Measurements from ENCODE around the gene JAK1. TPM values are rescaled to one million over a fixed set of nuclear protein-coding genes. Genes with fewer than 3 reads are reported as not detected.

Gene JAK1
- total RNA-seq, 1 donor from 2014 or later, result 80.7 TPM

DNA sequence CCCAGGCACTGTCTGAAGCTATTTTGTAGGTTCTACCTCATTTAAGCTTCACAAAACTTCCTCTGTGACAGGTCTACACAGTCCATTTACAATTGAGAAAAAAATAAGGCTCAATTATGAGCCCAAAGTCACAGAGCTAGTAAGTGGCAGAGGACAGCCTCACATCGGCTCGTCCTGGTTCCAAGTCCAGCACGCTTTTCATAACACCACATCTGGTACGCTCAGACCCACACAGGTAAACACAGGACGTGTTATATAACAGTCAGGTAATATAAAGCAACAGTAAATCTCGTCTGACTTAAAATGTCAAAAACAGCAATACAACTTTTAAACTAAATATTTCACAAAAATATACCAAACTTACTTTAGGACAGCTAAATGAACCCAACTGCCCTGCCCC, 13.1 kb downstream of the JAK1 start:
- Histone ChIP-seq H3K27me3 (ENCODE audit: insufficient read depth, low read length) (no peaks in the 10 kb centered on the region), H3K36me3 (ENCODE audit: insufficient read depth, low read length) (no peaks in the 10 kb centered on the region), H3K4me1 (ENCODE audit: insufficient read depth, low read length) (peaks cover 15% of the 10 kb centered on the region), H3K4me3 (ENCODE audit: insufficient read depth, low read depth, low read length) (no peak overlapping the region), H3K27ac (ENCODE audit: low read depth, low read length) (no peak overlapping the region), H2AFZ (ENCODE audit: low read depth, low read length) (no peak overlapping the region), H3K9me3 (ENCODE audit: insufficient read depth, low read depth, low read length) (no peaks in the 10 kb centered on the region), H3K4me2 (ENCODE audit: low read length) (no peak overlapping the region), H3K9ac (ENCODE audit: low read length) (no peak overlapping the region), H3K79me2 (ENCODE audit: insufficient read depth, low read length) (peaks cover 94% of the 10 kb centered on the region), H4K20me1 (ENCODE audit: insufficient read depth, low read length) (peaks cover 82% of the 10 kb centered on the region)
- Mint-ChIP-seq H3K4me3 (ENCODE audit: unreplicated experiment) (no peak overlapping the region), H3K27ac (ENCODE audit: unreplicated experiment) (no peak overlapping the region), H3K9me3 (ENCODE audit: unreplicated experiment) (no peaks in the 10 kb centered on the region), H3K4me1 (ENCODE audit: low read depth, unreplicated experiment) (peaks cover 11% of the 10 kb centered on the region), H3K36me3 (ENCODE audit: low read depth, unreplicated experiment) (no peaks in the 10 kb centered on the region), H3K27me3 (ENCODE audit: low read depth, unreplicated experiment) (no peaks in the 10 kb centered on the region)
- no peak for TF ChIP-seq EZH2 (IDR thresholded peaks at IDR 0.05; ENCODE audit: insufficient read depth, low read length)
- TF ChIP-seq, protein P1, sequence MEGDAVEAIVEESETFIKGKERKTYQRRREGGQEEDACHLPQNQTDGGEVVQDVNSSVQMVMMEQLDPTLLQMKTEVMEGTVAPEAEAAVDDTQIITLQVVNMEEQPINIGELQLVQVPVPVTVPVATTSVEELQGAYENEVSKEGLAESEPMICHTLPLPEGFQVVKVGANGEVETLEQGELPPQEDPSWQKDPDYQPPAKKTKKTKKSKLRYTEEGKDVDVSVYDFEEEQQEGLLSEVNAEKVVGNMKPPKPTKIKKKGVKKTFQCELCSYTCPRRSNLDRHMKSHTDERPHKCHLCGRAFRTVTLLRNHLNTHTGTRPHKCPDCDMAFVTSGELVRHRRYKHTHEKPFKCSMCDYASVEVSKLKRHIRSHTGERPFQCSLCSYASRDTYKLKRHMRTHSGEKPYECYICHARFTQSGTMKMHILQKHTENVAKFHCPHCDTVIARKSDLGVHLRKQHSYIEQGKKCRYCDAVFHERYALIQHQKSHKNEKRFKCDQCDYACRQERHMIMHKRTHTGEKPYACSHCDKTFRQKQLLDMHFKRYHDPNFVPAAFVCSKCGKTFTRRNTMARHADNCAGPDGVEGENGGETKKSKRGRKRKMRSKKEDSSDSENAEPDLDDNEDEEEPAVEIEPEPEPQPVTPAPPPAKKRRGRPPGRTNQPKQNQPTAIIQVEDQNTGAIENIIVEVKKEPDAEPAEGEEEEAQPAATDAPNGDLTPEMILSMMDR (IDR thresholded peaks at IDR 0.05; ENCODE audit: insufficient read depth, low read depth, low read length), result no peak
- DNase-seq (ENCODE audit: low read depth) (no peak), FAIRE-seq (no peak)

DNA sequence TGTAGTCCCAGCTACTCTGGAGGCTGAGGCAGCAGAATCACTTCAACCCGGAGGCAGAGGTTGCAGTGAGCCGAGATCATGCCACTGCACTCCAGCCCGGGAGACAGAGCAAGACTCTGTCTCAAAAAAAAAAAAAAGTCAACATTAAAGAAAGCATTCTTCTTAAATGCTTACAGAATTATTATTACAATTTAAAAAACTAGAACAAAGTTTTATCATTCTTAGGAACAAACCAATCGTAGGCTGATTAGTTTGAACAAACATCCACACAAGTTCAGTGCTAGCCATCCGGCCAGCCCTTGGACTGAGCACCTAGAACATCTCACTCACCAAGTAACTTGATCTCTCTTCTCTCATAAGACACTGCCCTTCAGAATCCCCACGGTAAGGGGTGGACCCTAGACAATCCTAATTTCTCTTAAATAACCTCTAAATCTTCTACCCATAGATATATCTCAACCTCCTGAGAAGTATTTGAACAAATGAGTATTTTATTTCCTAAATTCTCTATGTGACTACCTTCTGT, 16.0 kb downstream of the JAK1 start:
- Mint-ChIP-seq H3K9me3 (ENCODE audit: unreplicated experiment) (no peaks in the 10 kb centered on the region), H3K4me3 (ENCODE audit: unreplicated experiment) (no peak overlapping the region), H3K36me3 (ENCODE audit: low read depth, unreplicated experiment) (no peaks in the 10 kb centered on the region), H3K27me3 (ENCODE audit: low read depth, unreplicated experiment) (no peaks in the 10 kb centered on the region), H3K27ac (ENCODE audit: unreplicated experiment) (peak overlapping the region; percentile 55), H3K4me1 (ENCODE audit: low read depth, unreplicated experiment) (peaks cover 13% of the 10 kb centered on the region)
- Histone ChIP-seq H3K4me1 (ENCODE audit: insufficient read depth, low read length) (no peaks in the 10 kb centered on the region), H3K4me3 (ENCODE audit: insufficient read depth, low read depth, low read length) (no peak overlapping the region), H3K79me2 (ENCODE audit: insufficient read depth, low read length) (peaks cover 96% of the 10 kb centered on the region), H4K20me1 (ENCODE audit: insufficient read depth, low read length) (peaks cover 77% of the 10 kb centered on the region), H3K9ac (ENCODE audit: low read length) (no peak overlapping the region), H3K4me2 (ENCODE audit: low read length) (no peak overlapping the region), H3K9me3 (ENCODE audit: insufficient read depth, low read depth, low read length) (no peaks in the 10 kb centered on the region), H3K27me3 (ENCODE audit: insufficient read depth, low read length) (no peaks in the 10 kb centered on the region), H3K36me3 (ENCODE audit: insufficient read depth, low read length) (no peaks in the 10 kb centered on the region), H2AFZ (ENCODE audit: low read depth, low read length) (no peak overlapping the region), H3K27ac (ENCODE audit: low read depth, low read length) (no peak overlapping the region)
- TF ChIP-seq, protein P1 (IDR thresholded peaks at IDR 0.05; ENCODE audit: insufficient read depth, low read depth, low read length), result no peak
- no peak for TF ChIP-seq EZH2 (IDR thresholded peaks at IDR 0.05; ENCODE audit: insufficient read depth, low read length)
- no peak for DNase-seq (ENCODE audit: low read depth)
- no peak for FAIRE-seq
